GM21423 (cell line): Measurements from ENCODE around the gene PIK3R1.

Source experiments
- ATAC-seq: cut with Tn5 transposase; IDR thresholded peaks from one replicate; pipeline ENCODE4 v1.9.1; 2021; ENCODE audit warnings: mild to moderate bottlenecking, moderate library complexity; ENCODE audit not compliant: unreplicated experiment

The PIK3R1 gene

DNA sequence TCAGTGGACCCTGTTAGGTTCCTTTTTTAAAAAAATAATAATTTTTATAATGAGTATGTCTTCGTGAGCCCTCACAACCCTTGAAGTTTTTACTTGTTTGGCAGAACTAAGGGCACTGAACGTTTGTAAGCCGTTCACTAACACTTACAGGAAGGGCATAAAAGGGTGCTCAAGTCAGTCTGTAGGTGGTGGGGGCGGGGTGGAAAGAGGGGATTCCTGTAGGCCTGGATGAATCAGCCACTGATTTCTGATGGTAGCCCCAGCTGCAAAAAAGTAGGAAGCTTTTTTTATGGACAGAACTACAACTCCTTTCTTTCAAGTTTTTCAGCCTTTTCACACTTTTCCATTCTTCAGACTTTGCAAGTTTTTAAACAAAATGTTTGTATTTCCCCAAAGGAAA, 35.8 kb downstream of the PIK3R1 start:
- no peak for ATAC-seq

GRCh38 chr5:68251804-68252522, 36.4 kb downstream of the PIK3R1 start:
- ATAC-seq = no peak

DNA sequence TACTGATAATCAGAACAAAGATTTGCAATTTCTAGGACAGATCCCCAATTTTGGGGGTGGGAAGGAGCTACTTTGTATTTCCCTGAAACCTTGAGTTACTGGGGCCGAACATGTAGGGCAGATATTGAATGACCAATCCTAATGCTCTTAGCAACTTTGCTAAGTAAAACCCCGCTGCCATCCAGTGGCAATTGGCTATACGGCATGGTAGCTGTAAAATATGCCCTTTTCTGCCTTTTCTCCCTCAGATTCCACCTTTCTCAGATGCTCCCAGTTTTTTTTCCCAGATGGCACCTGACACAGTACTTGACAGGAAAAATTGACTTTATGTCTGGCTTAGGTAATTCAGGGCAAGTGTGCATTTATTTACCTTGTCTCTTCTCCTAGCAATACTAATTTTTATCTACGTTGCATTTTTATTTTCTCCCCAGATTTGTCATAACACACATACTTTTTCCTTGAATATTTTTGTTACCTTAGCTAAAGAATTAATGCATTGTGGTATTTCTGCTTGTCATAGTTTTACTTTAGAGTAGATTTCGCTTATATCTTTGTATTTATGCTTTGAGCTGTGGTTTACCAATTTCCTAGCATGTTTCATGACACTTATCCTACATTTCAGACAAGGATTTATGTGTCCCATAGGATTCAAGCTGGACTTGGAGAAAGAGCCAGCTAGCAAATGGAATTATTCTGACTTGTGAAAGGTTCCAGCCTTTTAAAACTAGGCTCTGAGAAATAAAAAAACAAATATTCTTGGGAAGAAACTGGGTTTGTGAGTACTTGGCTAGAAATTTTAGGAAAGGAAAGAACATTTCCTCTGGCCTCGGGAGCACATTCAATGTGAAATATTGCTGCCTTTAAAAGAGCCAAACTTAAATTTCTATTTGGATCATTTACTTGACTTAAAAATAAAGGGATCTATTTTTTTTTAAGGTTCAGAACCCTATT, 37.4 kb downstream of the PIK3R1 start:
- no peak for ATAC-seq

DNA sequence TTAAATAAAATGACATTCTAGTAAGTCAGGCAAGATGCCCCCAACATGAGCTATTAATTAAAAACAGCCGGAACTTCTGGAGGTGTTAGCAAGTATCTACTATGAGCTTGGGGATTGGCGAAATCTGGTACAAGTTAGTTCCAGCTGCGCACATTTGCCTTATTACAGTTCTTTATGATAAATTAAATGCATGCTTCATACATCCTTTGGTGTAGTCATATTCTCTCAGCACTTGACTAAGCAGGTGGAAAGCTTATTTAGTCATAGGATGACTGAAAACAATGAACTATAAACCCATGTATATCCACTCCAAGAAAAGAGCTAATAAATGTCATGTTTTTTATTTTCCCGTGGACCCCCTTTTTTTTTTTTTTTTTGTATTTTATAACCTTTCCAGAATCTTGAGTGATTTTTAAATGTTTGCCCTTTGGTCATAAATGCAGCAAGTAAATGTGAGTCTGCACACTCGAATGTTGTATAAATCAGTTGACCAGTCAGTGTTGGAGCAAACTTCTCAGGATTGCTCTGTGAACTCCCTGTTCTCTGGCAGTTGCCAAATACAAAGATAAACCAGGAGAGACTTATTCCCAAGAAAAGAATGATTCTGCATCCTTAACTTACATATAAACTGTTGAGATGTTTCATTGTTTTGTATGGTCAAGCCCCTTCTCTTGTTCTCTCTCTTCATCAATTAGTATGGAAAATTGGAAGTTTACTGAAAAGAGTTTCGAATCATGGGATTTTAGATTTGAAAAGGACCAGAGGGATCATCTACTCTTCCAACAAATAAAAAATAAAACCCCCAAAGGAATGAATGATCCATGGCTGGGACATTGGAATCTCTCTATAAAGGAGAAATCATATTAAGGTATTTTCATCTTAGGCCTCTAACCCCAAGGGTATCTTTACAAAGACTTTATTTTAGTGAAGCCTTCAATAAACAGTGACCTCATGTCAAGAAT, 38.3 kb downstream of the PIK3R1 start:
- no peak for ATAC-seq

- ATAC-seq = no peak
Measured at GRCh38 chr5:68254810-68255209, 39.3 kb downstream of the PIK3R1 start.

DNA sequence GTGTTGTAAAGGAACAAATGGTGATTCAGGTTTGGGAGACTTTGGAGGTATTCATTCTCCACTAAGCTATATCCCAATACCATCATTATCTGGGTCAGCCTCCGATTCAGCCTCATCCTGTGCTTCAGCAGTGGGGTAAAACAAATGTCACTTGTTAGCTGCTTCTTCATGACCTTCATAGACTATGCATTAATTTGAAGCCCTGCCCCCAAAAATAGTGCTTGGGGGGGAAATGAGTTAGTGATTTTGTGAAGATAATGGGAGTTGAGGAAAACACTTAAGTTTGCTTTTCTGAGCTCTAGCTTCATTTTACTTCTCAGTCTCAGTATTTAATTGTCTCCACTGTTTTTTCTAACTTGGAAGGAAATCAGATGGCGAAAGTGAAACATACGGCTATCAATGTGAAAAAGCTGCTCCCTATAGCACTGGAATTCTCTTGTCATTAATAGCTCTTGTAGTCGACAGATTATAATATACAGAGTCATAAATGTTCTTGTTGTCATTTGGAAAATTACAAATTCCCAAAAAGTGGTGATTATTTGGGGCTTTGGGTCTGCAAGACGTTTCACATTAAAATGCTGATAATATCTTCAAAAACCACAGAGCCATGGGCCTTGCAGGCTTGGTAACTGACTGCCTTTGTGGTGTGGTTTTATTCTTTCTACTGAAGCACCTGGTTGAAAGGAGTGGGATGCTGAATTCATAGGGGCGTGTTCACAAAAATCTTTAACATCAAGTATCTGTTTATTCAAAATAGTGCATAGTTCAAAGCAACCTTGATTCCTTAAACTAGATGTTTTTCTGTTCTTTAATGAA, 40.0 kb downstream of the PIK3R1 start:
- ATAC-seq = no peak

DNA sequence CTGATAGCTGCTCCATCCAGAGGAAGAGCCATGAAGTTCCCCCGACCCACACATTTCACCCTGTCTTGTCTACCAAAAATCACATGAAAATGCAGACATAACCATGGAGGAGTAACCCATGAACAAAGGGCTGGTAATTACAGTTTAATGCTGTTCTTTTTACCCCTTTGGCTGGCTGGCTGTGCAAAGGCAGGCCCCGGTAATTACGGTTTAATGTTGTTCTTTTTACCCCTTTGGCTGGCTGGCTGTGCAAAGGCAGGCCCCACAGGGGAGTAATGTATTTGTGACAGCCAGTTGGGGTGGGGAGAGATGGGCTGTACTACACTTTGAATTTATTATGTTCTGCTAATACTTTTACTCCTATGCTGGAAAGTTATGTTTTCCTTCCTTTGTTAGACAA, 41.7 kb downstream of the PIK3R1 start:
- ATAC-seq = no peak

DNA sequence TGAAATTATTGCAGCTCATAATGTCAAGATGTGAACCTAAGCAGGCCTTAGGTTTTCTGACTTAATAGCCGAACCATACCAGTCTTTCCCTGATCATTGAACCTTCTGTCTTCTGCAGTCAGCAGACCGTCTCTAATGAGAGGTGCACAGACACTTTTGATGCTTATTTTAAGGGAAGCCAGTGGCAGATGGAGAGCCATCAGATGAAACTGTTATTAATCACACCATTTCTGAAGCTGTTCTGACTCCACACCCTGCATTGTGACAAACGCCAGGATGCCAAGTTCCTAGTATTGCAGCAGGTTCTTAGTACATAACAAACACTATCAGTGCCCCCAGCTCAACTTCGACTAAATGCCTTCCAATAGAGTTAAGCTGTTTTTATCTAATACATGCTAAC, 43.0 kb downstream of the PIK3R1 start:
- no peak for ATAC-seq

GRCh38 chr5:68259700-68260099, 44.1 kb downstream of the PIK3R1 start:
- no peak for ATAC-seq

DNA sequence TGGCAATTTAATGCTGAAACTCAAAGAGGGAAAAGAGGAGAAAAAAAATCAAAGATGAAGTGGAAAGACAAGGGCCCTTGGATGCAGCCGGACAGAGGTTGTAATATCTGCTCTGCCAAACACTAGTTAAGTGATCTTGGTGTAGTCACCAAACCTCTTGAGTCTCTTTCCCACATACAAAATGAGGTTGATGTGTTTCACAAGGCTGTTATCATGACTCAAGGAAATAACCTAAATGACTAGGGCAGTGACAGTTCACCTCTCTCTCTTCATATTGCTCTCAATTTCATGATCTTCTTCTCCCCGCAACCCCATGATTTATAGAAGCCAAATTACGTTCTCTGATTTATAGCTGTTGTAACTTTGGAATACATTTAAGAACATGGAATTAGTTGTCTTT, 44.9 kb downstream of the PIK3R1 start:
- ATAC-seq = no peak

GRCh38 chr5:68261169-68261568, 45.6 kb downstream of the PIK3R1 start:
- ATAC-seq = no peak

- no peak for ATAC-seq
Measured at GRCh38 chr5:68261569-68262065, 46.1 kb downstream of the PIK3R1 start.

- no peak for ATAC-seq
Measured at GRCh38 chr5:68264024-68264956, 48.7 kb downstream of the PIK3R1 start.

DNA sequence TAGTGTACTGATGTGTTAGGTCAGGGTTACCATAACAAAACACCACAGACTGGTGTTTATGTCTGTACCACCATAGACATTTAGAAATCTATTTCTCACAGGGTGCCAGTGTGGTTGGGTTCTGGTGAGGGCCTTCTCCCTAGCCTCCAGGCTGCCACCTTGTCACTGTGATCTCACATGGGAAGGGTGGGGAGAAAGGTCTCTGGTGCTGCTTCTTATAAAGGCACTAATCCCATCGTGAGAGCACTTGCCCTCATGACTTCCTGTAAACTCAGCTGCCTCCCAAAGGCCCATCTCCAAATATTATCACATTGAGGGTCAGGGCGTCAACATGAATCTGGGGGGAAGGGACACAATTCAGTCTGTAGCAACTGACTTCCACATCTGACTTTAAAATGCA, 49.8 kb downstream of the PIK3R1 start:
- ATAC-seq = no peak

GRCh38 chr5:68265822-68266395, 50.4 kb downstream of the PIK3R1 start:
- ATAC-seq = no peak

DNA sequence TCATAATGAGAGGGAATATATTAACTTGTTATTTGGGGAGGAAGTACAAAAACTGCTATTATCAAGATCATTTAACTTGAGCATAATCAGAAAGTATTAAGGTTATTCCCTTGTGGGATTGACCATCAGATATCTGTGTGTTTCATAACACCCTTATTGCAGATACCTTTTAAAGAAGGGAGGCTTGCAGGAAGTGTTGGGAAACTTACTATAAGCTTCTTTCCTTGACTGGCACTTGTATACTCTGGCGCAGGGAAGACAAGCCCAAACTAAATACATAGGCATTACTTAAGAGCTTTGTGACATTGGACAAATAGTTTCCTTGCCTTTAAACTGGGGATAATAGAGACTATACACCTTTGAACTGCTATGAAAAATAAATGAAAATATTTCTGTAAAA, 50.9 kb downstream of the PIK3R1 start:
- ATAC-seq = no peak

GRCh38 chr5:68267066-68267465, 51.5 kb downstream of the PIK3R1 start:
- no peak for ATAC-seq

GRCh38 chr5:68268101-68268851, 52.7 kb downstream of the PIK3R1 start:
- ATAC-seq = peak; percentile 39
